Measurements from ENCODE around the gene FYB2. TPM values are rescaled to one million over a fixed set of nuclear protein-coding genes. Genes with fewer than 3 reads are reported as not detected.

Gene FYB2
- total RNA-seq, 1 experiment from 2014 or later: 0.15 TPM

- TF ChIP-seq, protein P1, sequence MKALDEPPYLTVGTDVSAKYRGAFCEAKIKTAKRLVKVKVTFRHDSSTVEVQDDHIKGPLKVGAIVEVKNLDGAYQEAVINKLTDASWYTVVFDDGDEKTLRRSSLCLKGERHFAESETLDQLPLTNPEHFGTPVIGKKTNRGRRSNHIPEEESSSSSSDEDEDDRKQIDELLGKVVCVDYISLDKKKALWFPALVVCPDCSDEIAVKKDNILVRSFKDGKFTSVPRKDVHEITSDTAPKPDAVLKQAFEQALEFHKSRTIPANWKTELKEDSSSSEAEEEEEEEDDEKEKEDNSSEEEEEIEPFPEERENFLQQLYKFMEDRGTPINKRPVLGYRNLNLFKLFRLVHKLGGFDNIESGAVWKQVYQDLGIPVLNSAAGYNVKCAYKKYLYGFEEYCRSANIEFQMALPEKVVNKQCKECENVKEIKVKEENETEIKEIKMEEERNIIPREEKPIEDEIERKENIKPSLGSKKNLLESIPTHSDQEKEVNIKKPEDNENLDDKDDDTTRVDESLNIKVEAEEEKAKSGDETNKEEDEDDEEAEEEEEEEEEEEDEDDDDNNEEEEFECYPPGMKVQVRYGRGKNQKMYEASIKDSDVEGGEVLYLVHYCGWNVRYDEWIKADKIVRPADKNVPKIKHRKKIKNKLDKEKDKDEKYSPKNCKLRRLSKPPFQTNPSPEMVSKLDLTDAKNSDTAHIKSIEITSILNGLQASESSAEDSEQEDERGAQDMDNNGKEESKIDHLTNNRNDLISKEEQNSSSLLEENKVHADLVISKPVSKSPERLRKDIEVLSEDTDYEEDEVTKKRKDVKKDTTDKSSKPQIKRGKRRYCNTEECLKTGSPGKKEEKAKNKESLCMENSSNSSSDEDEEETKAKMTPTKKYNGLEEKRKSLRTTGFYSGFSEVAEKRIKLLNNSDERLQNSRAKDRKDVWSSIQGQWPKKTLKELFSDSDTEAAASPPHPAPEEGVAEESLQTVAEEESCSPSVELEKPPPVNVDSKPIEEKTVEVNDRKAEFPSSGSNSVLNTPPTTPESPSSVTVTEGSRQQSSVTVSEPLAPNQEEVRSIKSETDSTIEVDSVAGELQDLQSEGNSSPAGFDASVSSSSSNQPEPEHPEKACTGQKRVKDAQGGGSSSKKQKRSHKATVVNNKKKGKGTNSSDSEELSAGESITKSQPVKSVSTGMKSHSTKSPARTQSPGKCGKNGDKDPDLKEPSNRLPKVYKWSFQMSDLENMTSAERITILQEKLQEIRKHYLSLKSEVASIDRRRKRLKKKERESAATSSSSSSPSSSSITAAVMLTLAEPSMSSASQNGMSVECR (CRISPR knock-in tag; IDR thresholded peaks at IDR 0.05; ENCODE audit: borderline replicate concordance): no peak
- no peak for TF ChIP-seq GRHL2 (CRISPR knock-in tag; IDR thresholded peaks at IDR 0.05; ENCODE audit: insufficient replicate concordance, severe bottlenecking)
- no peak for TF ChIP-seq ATF1 (CRISPR knock-in tag; IDR thresholded peaks at IDR 0.05)
- no peak for TF ChIP-seq ZBTB43 (CRISPR knock-in tag; IDR thresholded peaks at IDR 0.05)
- TF ChIP-seq, protein P2, sequence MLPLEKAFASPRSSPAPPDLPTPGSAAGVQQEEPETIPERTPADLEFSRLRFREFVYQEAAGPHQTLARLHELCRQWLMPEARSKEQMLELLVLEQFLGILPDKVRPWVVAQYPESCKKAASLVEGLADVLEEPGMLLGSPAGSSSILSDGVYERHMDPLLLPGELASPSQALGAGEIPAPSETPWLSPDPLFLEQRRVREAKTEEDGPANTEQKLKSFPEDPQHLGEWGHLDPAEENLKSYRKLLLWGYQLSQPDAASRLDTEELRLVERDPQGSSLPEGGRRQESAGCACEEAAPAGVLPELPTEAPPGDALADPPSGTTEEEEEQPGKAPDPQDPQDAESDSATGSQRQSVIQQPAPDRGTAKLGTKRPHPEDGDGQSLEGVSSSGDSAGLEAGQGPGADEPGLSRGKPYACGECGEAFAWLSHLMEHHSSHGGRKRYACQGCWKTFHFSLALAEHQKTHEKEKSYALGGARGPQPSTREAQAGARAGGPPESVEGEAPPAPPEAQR (CRISPR knock-in tag; IDR thresholded peaks at IDR 0.05): no peak
- TF ChIP-seq IRF2 (CRISPR knock-in tag; IDR thresholded peaks at IDR 0.05; ENCODE audit: borderline replicate concordance, low read depth): no peak
- TF ChIP-seq, protein P3, sequence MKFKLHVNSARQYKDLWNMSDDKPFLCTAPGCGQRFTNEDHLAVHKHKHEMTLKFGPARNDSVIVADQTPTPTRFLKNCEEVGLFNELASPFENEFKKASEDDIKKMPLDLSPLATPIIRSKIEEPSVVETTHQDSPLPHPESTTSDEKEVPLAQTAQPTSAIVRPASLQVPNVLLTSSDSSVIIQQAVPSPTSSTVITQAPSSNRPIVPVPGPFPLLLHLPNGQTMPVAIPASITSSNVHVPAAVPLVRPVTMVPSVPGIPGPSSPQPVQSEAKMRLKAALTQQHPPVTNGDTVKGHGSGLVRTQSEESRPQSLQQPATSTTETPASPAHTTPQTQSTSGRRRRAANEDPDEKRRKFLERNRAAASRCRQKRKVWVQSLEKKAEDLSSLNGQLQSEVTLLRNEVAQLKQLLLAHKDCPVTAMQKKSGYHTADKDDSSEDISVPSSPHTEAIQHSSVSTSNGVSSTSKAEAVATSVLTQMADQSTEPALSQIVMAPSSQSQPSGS (CRISPR knock-in tag; IDR thresholded peaks at IDR 0.05; ENCODE audit: borderline replicate concordance, low read depth): no peak
These were observed 92.5 kb downstream of the FYB2 start (continued) for GRCh38 chr1:56726706-56727105.

DNA sequence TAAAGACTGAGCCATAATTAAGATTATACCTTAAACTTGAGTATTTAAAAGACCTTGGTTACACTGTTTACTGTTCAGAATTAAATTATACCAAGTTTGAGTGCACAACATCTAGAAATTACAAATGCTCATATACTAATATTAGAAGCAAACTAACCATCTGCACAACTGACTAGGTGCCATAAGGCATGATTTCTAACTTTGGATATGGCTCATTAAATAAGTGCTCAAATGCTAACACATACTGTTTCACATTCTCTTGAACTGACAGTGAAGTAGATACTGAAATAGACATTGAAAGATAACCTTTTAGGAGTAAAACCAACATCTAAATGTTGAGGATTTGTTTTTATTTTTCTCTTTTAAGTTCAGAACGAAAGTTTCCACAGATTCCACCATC lies 100.0 kb downstream of the FYB2 start:
- no peak overlapping the region for H3K4me3 Mint-ChIP-seq
- ATAC-seq (no peak), DNase-seq (ENCODE audit: low spot score) (no peak)
- H3K9me3 Mint-ChIP-seq: no peaks in the 10 kb centered on the region
- no peak overlapping the region for H3K27ac Mint-ChIP-seq
- no peaks in the 10 kb centered on the region for H3K36me3 Mint-ChIP-seq
- ChIA-PET POLR2A (no interaction called here), CTCF (no interaction called here)
- no peaks in the 10 kb centered on the region for H3K27me3 Mint-ChIP-seq (ENCODE audit: low read depth)
- no peaks in the 10 kb centered on the region for H3K4me1 Mint-ChIP-seq
- TF ChIP-seq NFE2L1 (CRISPR knock-in tag; IDR thresholded peaks at IDR 0.05) (no peak), ZNF317 (CRISPR knock-in tag; IDR thresholded peaks at IDR 0.05; ENCODE audit: borderline replicate concordance, low read depth) (no peak), JUN (CRISPR knock-in tag; IDR thresholded peaks at IDR 0.05) (no peak), TEAD4 (CRISPR knock-in tag; IDR thresholded peaks at IDR 0.05) (no peak), FOXP4 (CRISPR knock-in tag; IDR thresholded peaks at IDR 0.05) (no peak), CDX4 (CRISPR knock-in tag; IDR thresholded peaks at IDR 0.05; ENCODE audit: borderline replicate concordance) (no peak), SP1 (CRISPR knock-in tag; conservative IDR thresholded peaks at IDR 0.05) (no peak), ZNF671 (CRISPR knock-in tag; IDR thresholded peaks at IDR 0.05) (no peak), MYBL2 (CRISPR knock-in tag; IDR thresholded peaks at IDR 0.05) (no peak), RORB (CRISPR knock-in tag; IDR thresholded peaks at IDR 0.05) (no peak), TCF7 (CRISPR knock-in tag; IDR thresholded peaks at IDR 0.05; ENCODE audit: low read depth) (no peak), USF2 (CRISPR knock-in tag; IDR thresholded peaks at IDR 0.05) (no peak), NR2C2 (CRISPR knock-in tag; IDR thresholded peaks at IDR 0.05) (no peak), ZNF396 (CRISPR knock-in tag; IDR thresholded peaks at IDR 0.05; ENCODE audit: borderline replicate concordance) (no peak), GRHL2 (CRISPR knock-in tag; IDR thresholded peaks at IDR 0.05; ENCODE audit: insufficient replicate concordance, severe bottlenecking) (no peak), GABPB1 (CRISPR knock-in tag; IDR thresholded peaks at IDR 0.05) (no peak), MAX (CRISPR knock-in tag; IDR thresholded peaks at IDR 0.05) (no peak)
